GM10248 (cell line): ENCODE results near the gene TPPP.

Source experiments
- CTCF ChIA-PET: fragments of 300-600 bp; sonication (Branson Sonifier 250); formaldehyde crosslinking; extraction: SDS; loops from one replicate; lab custom pipeline; 2021; ENCODE audit warnings: antibody characterized with exemption; lab: Yijun Ruan, JAX
- POLR2A ChIA-PET: fragments of 350-650 bp; sonication (Branson Sonifier 250); formaldehyde crosslinking; extraction: SDS; loops from one replicate; lab custom pipeline; 2020; ENCODE audit warnings: antibody characterized with exemption; lab: Yijun Ruan, JAX
- DNase-seq: peaks from one replicate; pipeline ENCODE4 v3.0.0; 2012; ENCODE audit errors: extremely low spot score
- CTCF ChIP-seq: IDR thresholded peaks from 2 replicates; pipeline ENCODE4 v1.5.1; 2012; ENCODE audit warnings: mild to moderate bottlenecking, low read depth; ENCODE audit errors: extremely low read depth, missing control alignments, control extremely low read depth

Gene TPPP

DNA sequence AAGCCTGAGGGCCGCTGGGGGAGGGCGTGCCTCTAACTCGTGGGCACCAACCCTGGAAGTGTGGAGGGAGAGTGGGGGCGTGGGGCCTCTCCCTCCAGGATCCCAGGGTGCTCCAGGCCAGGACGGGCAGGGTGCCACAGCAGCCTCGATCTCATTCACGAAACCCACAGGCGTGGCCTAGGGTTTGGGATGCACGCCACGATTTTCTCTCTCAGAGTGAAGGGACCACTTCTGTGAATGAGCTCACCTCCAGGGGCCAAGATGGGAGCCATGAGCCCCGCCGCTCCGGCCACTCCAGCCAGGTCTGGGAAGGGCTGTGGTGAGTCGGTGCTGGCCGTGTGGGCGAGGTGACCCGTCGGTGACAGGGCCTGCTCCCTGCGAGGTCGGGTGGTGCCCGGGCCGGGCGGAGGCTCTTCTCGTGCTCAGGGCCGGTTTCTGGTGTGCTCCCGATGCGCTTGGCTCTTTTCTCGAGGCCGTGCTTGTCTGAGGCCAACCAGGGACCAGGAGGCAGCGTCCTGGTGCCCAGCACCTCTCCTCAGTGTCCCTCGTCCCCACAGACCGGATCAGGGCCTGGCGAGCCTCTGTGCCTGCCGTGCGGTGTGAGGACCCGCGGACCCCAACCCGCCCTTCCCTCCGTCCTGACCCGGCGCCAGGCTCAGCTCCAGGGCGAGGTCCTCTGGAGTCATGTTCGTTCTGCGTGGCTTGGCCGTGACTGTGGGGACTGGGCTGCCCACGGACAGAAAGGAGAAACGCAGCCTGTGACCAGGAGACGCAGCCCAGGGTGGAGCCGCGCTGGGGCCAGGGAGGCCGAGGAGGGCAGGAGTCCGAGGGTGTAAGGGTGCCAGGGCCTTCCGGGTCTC, 31.0 kb downstream of the TPPP start:
- no peak for DNase-seq
- POLR2A ChIA-PET: no interaction called here
- CTCF ChIA-PET: no interaction called here
- TF ChIP-seq CTCF: no peak

GRCh38 chr5:660491-661030, 32.6 kb downstream of the TPPP start:
- ChIA-PET POLR2A (no interaction called here), CTCF (interaction anchor here (1.2 kb wide), 1 partner anchor 9 kb away, joined by 3 read pairs; no protein-coding TSS in a partner anchor)
- TF ChIP-seq CTCF: no peak
- no peak for DNase-seq

- DNase-seq: no peak
- CTCF ChIA-PET: interaction anchor here (1.2 to 3.6 kb wide), 2 partner anchors 10 to 11 kb away, joined by 3 to 15 read pairs; no protein-coding TSS in a partner anchor
- no peak for TF ChIP-seq CTCF
- POLR2A ChIA-PET: no interaction called here
These were observed 33.5 kb downstream of the TPPP start for GRCh38 chr5:659496-660263.

DNA sequence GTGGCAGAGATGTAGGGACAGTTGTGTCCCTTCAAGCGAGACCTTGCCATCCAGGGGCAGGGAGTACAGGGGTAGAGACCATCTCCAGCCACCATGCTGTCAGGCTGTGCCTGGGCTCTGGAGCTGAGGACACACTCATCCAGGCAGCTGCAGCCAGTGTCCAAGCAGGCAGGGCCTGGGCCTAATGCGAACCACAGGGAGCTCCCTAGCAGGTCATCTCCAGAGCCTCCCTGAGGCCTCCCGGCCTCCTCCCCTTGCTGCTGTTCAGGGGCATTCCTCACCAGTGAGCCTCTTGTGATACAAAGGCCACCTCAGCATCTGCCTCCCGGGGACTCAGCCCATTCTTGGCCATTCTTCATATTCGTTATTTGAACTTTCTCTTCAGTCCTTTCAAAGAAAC, 35.0 kb downstream of the TPPP start:
- ChIA-PET CTCF (interaction anchor here (3.6 kb wide), 1 partner anchor 12 kb away, joined by 15 read pairs; no protein-coding TSS in a partner anchor), POLR2A (no interaction called here)
- no peak for DNase-seq
- no peak for TF ChIP-seq CTCF

GRCh38 chr5:657570-657969, 35.6 kb downstream of the TPPP start:
- DNase-seq: no peak
- TF ChIP-seq CTCF: no peak
- POLR2A ChIA-PET: no interaction called here
- CTCF ChIA-PET: interaction anchor here (3.6 kb wide), 1 partner anchor 13 kb away, joined by 15 read pairs; no protein-coding TSS in a partner anchor

- POLR2A ChIA-PET: no interaction called here
- no peak for TF ChIP-seq CTCF
- CTCF ChIA-PET: interaction anchor here (1.0 to 1.3 kb wide), 3 partner anchors 14 to 16 kb away, joined by 3 to 6 read pairs (median 3); no protein-coding TSS in a partner anchor
- no peak for DNase-seq
These were observed 37.7 kb downstream of the TPPP start for GRCh38 chr5:655406-655805.
